H9 (cell line): Measurements from ENCODE around the gene BRSK2. TPM values are rescaled to one million over a fixed set of nuclear protein-coding genes. Genes with fewer than 3 reads are reported as not detected.

Experiments
- DNase-seq: peaks from one replicate; pipeline ENCODE4 v3.0.0-alpha.2; 2017
- H2AFZ ChIP-seq: one replicate; pipeline ENCODE4 v1.6.1; 2013; ENCODE audit warnings: mild to moderate bottlenecking, low read length, control low read depth, moderate library complexity
- H2AK5ac ChIP-seq: 2 replicates; pipeline ENCODE4 v1.6.1; 2013; ENCODE audit warnings: low read length, control low read depth, mixed read lengths; ENCODE audit not compliant: insufficient read length
- H2BK120ac ChIP-seq: one replicate; pipeline ENCODE4 v1.6.1; 2013; ENCODE audit warnings: low read depth, mild to moderate bottlenecking, low read length, control low read depth, inconsistent platforms; ENCODE audit not compliant: poor library complexity, severe bottlenecking
- H2BK12ac ChIP-seq: 2 replicates; pipeline ENCODE4 v1.6.1; 2013; ENCODE audit warnings: low read length, control low read depth, mixed read lengths, low read depth; ENCODE audit not compliant: insufficient read length
- H2BK15ac ChIP-seq: 2 replicates; pipeline ENCODE4 v1.6.1; 2013; ENCODE audit warnings: low read depth, low read length, control low read depth
- H2BK20ac ChIP-seq: one replicate; pipeline ENCODE4 v1.6.1; 2013; ENCODE audit warnings: low read depth, mild to moderate bottlenecking, low read length, control low read depth, inconsistent platforms; ENCODE audit not compliant: poor library complexity, severe bottlenecking
- H2BK5ac ChIP-seq: 2 replicates; pipeline ENCODE4 v1.6.1; 2013; ENCODE audit warnings: low read length, control low read depth, mixed read lengths; ENCODE audit not compliant: insufficient read length
- H3K14ac ChIP-seq: 2 replicates; pipeline ENCODE4 v1.6.1; 2013; ENCODE audit warnings: low read length, control low read depth; ENCODE audit not compliant: insufficient read depth
- H3K18ac ChIP-seq: 2 replicates; pipeline ENCODE4 v1.6.1; 2013; ENCODE audit warnings: low read depth, mild to moderate bottlenecking, mixed read lengths, low read length, control low read depth; ENCODE audit not compliant: insufficient read length
- H3K23ac ChIP-seq: 2 replicates; pipeline ENCODE4 v1.6.1; 2013; ENCODE audit warnings: low read length, control low read depth, mixed read lengths, low read depth; ENCODE audit not compliant: insufficient read length
- H3K23me2 ChIP-seq: 2 replicates; pipeline ENCODE4 v1.6.1; 2013; ENCODE audit warnings: low read depth, mild to moderate bottlenecking, mixed read lengths, low read length, control low read depth; ENCODE audit not compliant: insufficient read length, poor library complexity, severe bottlenecking
- H3K27ac ChIP-seq: 2 replicates; pipeline ENCODE4 v1.5.1; 2013; ENCODE audit warnings: low read length, control low read depth, mixed read lengths, low read depth; ENCODE audit not compliant: insufficient read length
- H3K27me3 ChIP-seq: 2 replicates; pipeline ENCODE4 v1.6.1; 2013; ENCODE audit warnings: low read length, control low read depth, inconsistent platforms; ENCODE audit not compliant: insufficient read depth
- H3K4ac ChIP-seq: 2 replicates; pipeline ENCODE4 v1.6.1; 2013; ENCODE audit warnings: low read depth, mild to moderate bottlenecking, control low read depth, inconsistent platforms, low read length, moderate library complexity
- H3K4me1 ChIP-seq: 2 replicates; pipeline ENCODE4 v1.6.1; 2013; ENCODE audit warnings: low read length, control low read depth, inconsistent platforms; ENCODE audit not compliant: insufficient read depth
- H3K4me2 ChIP-seq: 2 replicates; pipeline ENCODE4 v1.6.1; 2013; ENCODE audit warnings: low read length, control low read depth, mixed read lengths; ENCODE audit not compliant: insufficient read length, insufficient read depth
- H3K56ac ChIP-seq: 2 replicates; pipeline ENCODE4 v1.6.1; 2013; ENCODE audit warnings: low read depth, mild to moderate bottlenecking, mixed read lengths, low read length, control low read depth; ENCODE audit not compliant: insufficient read length
- H3K79me1 ChIP-seq: 2 replicates; pipeline ENCODE4 v1.6.1; 2013; ENCODE audit warnings: low read depth, mild to moderate bottlenecking, moderate library complexity, low read length, control low read depth, inconsistent platforms; ENCODE audit not compliant: insufficient read depth, poor library complexity, severe bottlenecking
- H3K79me2 ChIP-seq: 2 replicates; pipeline ENCODE4 v1.6.1; 2013; ENCODE audit warnings: low read length, control low read depth, inconsistent platforms; ENCODE audit not compliant: insufficient read depth
- H3K9ac ChIP-seq: 2 replicates; pipeline ENCODE4 v1.6.1; 2013; ENCODE audit warnings: low read length, control low read depth, mixed read lengths; ENCODE audit not compliant: insufficient read length; ENCODE audit errors: extremely low read depth
- H3K9me3 ChIP-seq: one replicate; pipeline ENCODE4 v1.6.1; 2013; ENCODE audit warnings: low read depth, low read length, inconsistent platforms; ENCODE audit not compliant: control insufficient read depth
- H3T11ph ChIP-seq: one replicate; pipeline ENCODE4 v1.6.1; 2013; ENCODE audit warnings: mild to moderate bottlenecking, low read length, control low read depth, inconsistent platforms
- H4K20me1 ChIP-seq: one replicate; pipeline ENCODE4 v1.6.1; 2013; ENCODE audit not compliant: control insufficient read depth, insufficient read length, insufficient read depth
- H4K5ac ChIP-seq: 2 replicates; pipeline ENCODE4 v1.6.1; 2013; ENCODE audit warnings: low read depth, mild to moderate bottlenecking, mixed read lengths, low read length, control low read depth; ENCODE audit not compliant: insufficient read length
- H4K8ac ChIP-seq: replicated peaks from 2 replicates; pipeline ENCODE4 v1.6.1; 2013; ENCODE audit warnings: low read length, control low read depth, mixed read lengths, low read depth; ENCODE audit not compliant: insufficient read length
- H4K91ac ChIP-seq: 2 replicates; pipeline ENCODE4 v1.6.1; 2013; ENCODE audit warnings: low read depth, mild to moderate bottlenecking, moderate library complexity, mixed read lengths, low read length, control low read depth; ENCODE audit not compliant: insufficient read length
- H3K27ac Mint-ChIP-seq, 3 experiments: 2 replicates in 2 of 3; 3 replicates in 1 of 3; pipeline ENCODE4 v1.8.0; 2020 to 2021; ENCODE audit warnings: mixed read lengths in 3 of 3, mild to moderate bottlenecking in 1 of 3, moderate library complexity in 1 of 3
- H3K27me3 Mint-ChIP-seq: 2 replicates; pipeline ENCODE4 v1.8.0; 2021; ENCODE audit warnings: low read depth, mild to moderate bottlenecking, moderate library complexity, mixed read lengths
- H3K36me3 Mint-ChIP-seq, 3 experiments: 2 replicates in 2 of 3; 3 replicates in 1 of 3; pipeline ENCODE4 v1.8.0; 2020 to 2021; ENCODE audit warnings: low read depth in 3 of 3, mixed read lengths in 3 of 3; ENCODE audit not compliant: insufficient read depth in 1 of 3
- H3K4me1 Mint-ChIP-seq, 2 experiments: 2 replicates each; pipeline ENCODE4 v1.8.0; 2020; ENCODE audit warnings: mixed read lengths in 2 of 2
- H3K4me3 Mint-ChIP-seq, 2 experiments: 2 replicates in 1 of 2; 3 replicates in 1 of 2; pipeline ENCODE4 v1.8.0; 2020 to 2021; ENCODE audit warnings: mild to moderate bottlenecking in 2 of 2, mixed read lengths in 2 of 2, moderate library complexity in 1 of 2
- H3K9me3 Mint-ChIP-seq, 2 experiments: 2 replicates in 1 of 2; 3 replicates in 1 of 2; pipeline ENCODE4 v1.8.0; 2020; ENCODE audit warnings: mild to moderate bottlenecking in 2 of 2, mixed read lengths in 2 of 2, moderate library complexity in 1 of 2
- CTCF ChIP-seq: fragments of 200-600 bp; sonication (generic); conservative IDR thresholded peaks from 3 replicates; pipeline ENCODE4 v1.8.0; 2021; ENCODE audit warnings: antibody characterized with exemption, mild to moderate bottlenecking
- WGBS: extraction: QIAGEN DNeasy Blood & Tissue Kit; methylation state at CpG from one replicate; pipeline ENCODE4 v1.1.7; 2013; ENCODE audit warnings: missing lambda C conversion rate, low lambda C conversion rate, mixed read lengths; ENCODE audit not compliant: insufficient read length; ENCODE audit errors: extremely low coverage; 5-methylcytosine and 5-hydroxymethylcytosine counted together
- total RNA-seq: library from RNA; stranded (reverse); gene quantifications from 2 replicates; pipeline ENCODE4 v1.2.1, GENCODE V29; 2021

BRSK2 gene
- total RNA-seq, 1 experiment from 2014 or later: 28.4 TPM

GRCh38 chr11:1422481-1422880 lies 32.7 kb downstream of the BRSK2 start:
- H3K27me3 Mint-ChIP-seq: peaks cover 4% of the 10 kb centered on the region
- no peaks in the 10 kb centered on the region for H3K4me1 Mint-ChIP-seq
- H2BK20ac ChIP-seq: no peak overlapping the region
- no peak overlapping the region for H3K4me2 ChIP-seq
- no peaks in the 10 kb centered on the region; the same call in 1 of the 2 replicates for H3K79me2 ChIP-seq
- no peak overlapping the region for H2BK120ac ChIP-seq
- no peak overlapping the region for H3K56ac ChIP-seq
- H4K8ac ChIP-seq: no peak overlapping the region
- H3K23me2 ChIP-seq: no peaks in the 10 kb centered on the region
- WGBS: no CpG with 5 or more reads among the region's 9 CpGs
- 0 out of 3 replicates have a peak, but pooled peaks have one; percentile 14 for TF ChIP-seq CTCF
- H2BK15ac ChIP-seq: no peak overlapping the region
- peaks cover 4% of the 10 kb centered on the region for H3K79me1 ChIP-seq
- no peaks in the 10 kb centered on the region for H4K20me1 ChIP-seq
- DNase-seq: no peak
- H4K91ac ChIP-seq: no peak overlapping the region
- H3K9me3 ChIP-seq: peaks cover under 1% of the 10 kb centered on the region
- no peaks in the 10 kb centered on the region for H3K4me1 ChIP-seq
- H3K27me3 ChIP-seq: no peaks in the 10 kb centered on the region
- peaks cover 9 to 15% (median 9%) of the 10 kb centered on the region in 3 experiments; a peak in 5 of 7 replicates for H3K36me3 Mint-ChIP-seq
- no peak overlapping the region for H3K14ac ChIP-seq
- H2BK5ac ChIP-seq: no peak overlapping the region
- H3K4ac ChIP-seq: no peak overlapping the region
- no peak overlapping the region for H3T11ph ChIP-seq
- no peak overlapping the region for H3K9ac ChIP-seq
- H3K4me3 Mint-ChIP-seq: no peak overlapping the region
- peaks cover 16 to 24% of the 10 kb centered on the region in 2 experiments for H3K9me3 Mint-ChIP-seq
- no peak overlapping the region for H4K5ac ChIP-seq
- H2AK5ac ChIP-seq: no peak overlapping the region
- no peak overlapping the region for H2AFZ ChIP-seq
- H3K27ac ChIP-seq: no peak overlapping the region
- no peak overlapping the region for H3K23ac ChIP-seq
- H3K27ac Mint-ChIP-seq: no peak overlapping the region
- H2BK12ac ChIP-seq: no peak overlapping the region
- H3K18ac ChIP-seq: no peak overlapping the region
